Transverse colon (tissue), 4 donors: ENCODE results near the gene PDE6G. TPM values are rescaled to one million over a fixed set of nuclear protein-coding genes. Genes with fewer than 3 reads are reported as not detected.

ENCODE experiments used
- DNase-seq: peaks from one replicate; pipeline ENCODE4 v3.0.0-alpha.2; 2019
- H3K27ac ChIP-seq, 4 donors: fragments of 200-600 bp; sonication (generic); 2 replicates each; pipeline ENCODE4 v1.5.1; 2016 to 2018; ENCODE audit warnings: inconsistent platforms in 4 of 4
- H3K27me3 ChIP-seq: fragments of 200-600 bp; sonication (generic); 2 replicates; pipeline ENCODE4 v1.5.1; 2017; ENCODE audit warnings: inconsistent platforms
- H3K36me3 ChIP-seq, 4 donors: fragments of 200-600 bp; sonication (generic); 2 replicates each; pipeline ENCODE4 v1.5.1; 2017 to 2019; ENCODE audit warnings: inconsistent platforms in 4 of 4
- H3K4me1 ChIP-seq, 4 donors: fragments of 200-600 bp; sonication (generic); 2 replicates each; pipeline ENCODE4 v1.5.1; 2017 to 2020; ENCODE audit warnings: inconsistent platforms in 4 of 4
- H3K4me3 ChIP-seq, 4 donors: fragments of 200-600 bp; sonication (generic); 1 replicate in 1 of 4; 2 replicates in 3 of 4; pipeline versions ENCODE4 v1.5.1 to v1.6.1; 2017 to 2019; ENCODE audit warnings: inconsistent platforms in 4 of 4
- H3K9me3 ChIP-seq, 2 donors: fragments of 200-600 bp; sonication (generic); 2 replicates each; pipeline ENCODE4 v1.5.1; 2017 to 2019; ENCODE audit warnings: inconsistent platforms in 2 of 2
- CTCF ChIP-seq, 5 experiments: fragments of 200-600 bp in 3 of 5; fragments of 450-650 bp in 2 of 5; sonication (generic) in 3 of 5; IDR thresholded peaks; 1 replicate in 2 of 5; 2 replicates in 3 of 5; pipeline ENCODE4 v1.5.1; 2016 to 2017; ENCODE audit warnings: antibody characterized with exemption in 5 of 5, inconsistent platforms in 3 of 5, mild to moderate bottlenecking in 2 of 5, moderate library complexity in 1 of 5
- EP300 ChIP-seq: sonication (generic); formaldehyde crosslinking; IDR thresholded peaks from one replicate; pipeline ENCODE4 v1.6.1; 2017; ENCODE audit warnings: antibody characterized with exemption, low read depth
- POLR2A ChIP-seq: fragments of 450-650 bp; IDR thresholded peaks from one replicate; pipeline ENCODE4 v1.6.1; 2016; ENCODE audit warnings: antibody characterized with exemption, mild to moderate bottlenecking, moderate library complexity
- POLR2AphosphoS5 ChIP-seq, 3 donors: sonication (generic); formaldehyde crosslinking; IDR thresholded peaks; one replicate each; pipeline ENCODE4 v1.6.1; 2016; ENCODE audit warnings: antibody characterized with exemption in 3 of 3
- WGBS, 2 donors: methylation state at CpG; one replicate each; pipeline ENCODE4 v1.1.5; 2018; ENCODE audit warnings: low coverage in 1 of 2; 5-methylcytosine and 5-hydroxymethylcytosine counted together
- in situ Hi-C, 4 donors: fragments of 200-750 bp; cut with MboI; loops; one replicate each; pipeline versions ENCODE4 v1.15.0 to v1.15.1; 2017; ENCODE audit warnings: low sequenced_read_pairs in 3 of 4, low pct_ligation_motif_present in 1 of 4, low pct_unique_long_range_greater_than_20kb in 1 of 4
- intact Hi-C: fragments of 100-400 bp; cut with DNase I; formaldehyde crosslinking; loops from one replicate; pipeline ENCODE4 v1.15.1; 2023; ENCODE audit warnings: low total_unique reads
- total RNA-seq, 4 donors: library from RNA; depleted of rRNA; stranded (reverse); fragments of >200 nt; gene quantifications; one replicate each; pipeline ENCODE4 v1.1.0, GENCODE V29; 2016

PDE6G gene
- total RNA-seq, 4 donors from 2014 or later, result not detected

DNA sequence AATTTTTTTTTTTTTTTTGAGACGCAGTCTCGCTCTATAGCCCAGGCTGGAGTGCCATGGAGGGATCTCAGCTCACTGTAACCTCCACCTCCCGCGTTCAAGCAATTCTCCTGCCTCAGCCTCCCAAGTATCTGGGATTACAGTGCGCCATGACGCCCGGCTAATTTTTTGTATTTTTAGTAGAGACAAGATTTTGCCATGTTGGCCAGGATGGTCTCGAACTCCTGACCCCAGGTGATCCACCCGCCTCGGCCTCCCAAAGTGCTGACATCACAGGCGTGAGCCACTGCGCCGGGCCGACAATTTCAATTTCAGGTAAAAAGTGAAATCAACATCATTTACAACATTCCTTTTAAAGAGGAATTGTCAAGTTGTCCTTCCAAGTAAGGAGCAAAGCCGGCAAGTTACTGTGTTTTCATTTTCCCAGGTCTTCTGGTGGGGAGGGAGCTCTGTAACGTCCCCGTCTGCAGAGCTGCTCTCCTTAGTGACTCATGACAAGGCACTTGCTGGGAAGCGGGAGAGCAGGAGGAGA lies 20.3 kb downstream of the PDE6G start:
- Histone ChIP-seq H3K27ac (peak overlapping the region; percentile 89 to 96 (median 92)), H3K4me3 (peak overlapping the region; percentile 79 to 97 (median 92)), H3K36me3 (no peaks in the 10 kb centered on the region), H3K27me3 (no peaks in the 10 kb centered on the region), H3K9me3 (no peaks in the 10 kb centered on the region), H3K4me1 (peaks cover 13 to 35% (median 19%) of the 10 kb centered on the region in 4 donors)
- intact Hi-C loops, result no loop called here
- DNase-seq, result no peak
- 28 to 80% methylated on average over 1 to 18 of the region's 18 CpGs for WGBS, 2 donors
- no peak for TF ChIP-seq CTCF (IDR thresholded peaks at IDR 0.05)
- TF ChIP-seq EP300, result no peak
- no peak for TF ChIP-seq POLR2AphosphoS5 (IDR thresholded peaks at IDR 0.05)
- TF ChIP-seq POLR2A, result no peak
- in situ Hi-C loops, result no loop called here

DNA sequence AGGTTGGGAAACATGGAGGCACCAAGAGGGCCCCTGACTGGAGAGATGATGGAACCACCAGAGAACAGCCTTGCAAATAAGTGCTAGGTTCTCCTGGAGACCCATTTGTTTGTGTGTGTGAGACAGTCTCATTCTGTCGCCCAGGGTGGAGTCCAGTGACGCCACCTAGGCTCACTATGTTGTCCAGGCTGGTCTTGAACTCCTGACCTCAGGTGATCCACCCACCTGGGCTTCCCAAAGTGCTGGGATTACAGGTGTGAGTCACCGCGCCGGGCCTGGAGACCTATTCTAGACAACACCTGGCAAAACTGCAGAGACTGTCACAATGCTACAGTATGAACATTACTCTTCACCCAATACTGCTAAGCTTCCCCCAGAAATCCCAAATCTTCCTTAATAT lies 20.9 kb downstream of the PDE6G start:
- H3K27me3 ChIP-seq, result no peaks in the 10 kb centered on the region
- H3K27ac ChIP-seq, result peak overlapping the region in 2 of 4 donors; percentile 91 to 96
- intact Hi-C loops, result no loop called here
- H3K9me3 ChIP-seq, result no peaks in the 10 kb centered on the region
- in situ Hi-C loops, result no loop called here
- WGBS, 2 donors, result 82% methylated on average over 5 of the region's 5 CpGs; no CpG with 5 or more reads in 1 of the 2 donors
- H3K4me1 ChIP-seq, result peaks cover 13 to 35% (median 19%) of the 10 kb centered on the region in 4 donors
- H3K4me3 ChIP-seq, result peak overlapping the region in 1 of 4 donors; percentile 79
- no peaks in the 10 kb centered on the region for H3K36me3 ChIP-seq
- TF ChIP-seq POLR2A (no peak), EP300 (no peak), POLR2AphosphoS5 (IDR thresholded peaks at IDR 0.05) (no peak), CTCF (IDR thresholded peaks at IDR 0.05) (no peak)
- peak; percentile 50 for DNase-seq

DNA sequence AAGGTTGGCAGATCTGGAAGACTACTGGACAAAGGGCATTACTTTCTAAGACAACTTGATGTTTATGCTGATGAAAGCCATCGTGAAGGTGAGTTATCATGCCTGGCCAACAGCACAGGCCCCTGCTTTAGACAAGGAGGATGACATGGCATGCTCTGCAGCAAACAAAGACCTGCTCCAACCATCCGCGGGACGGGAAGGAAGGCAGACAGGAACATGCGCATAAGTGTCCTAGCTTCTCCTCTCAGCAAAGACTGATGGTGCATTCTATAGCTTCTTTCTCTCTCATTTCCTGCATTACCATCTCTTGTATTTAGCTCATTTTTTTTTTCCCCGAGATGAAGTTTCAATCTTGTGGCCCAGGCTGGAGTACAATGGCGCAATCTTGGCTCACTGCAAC lies 24.9 kb downstream of the PDE6G start:
- in situ Hi-C loops, result no loop called here
- Histone ChIP-seq H3K27ac (no peak overlapping the region), H3K4me1 (peaks cover 13 to 28% (median 17%) of the 10 kb centered on the region in 4 donors), H3K4me3 (no peak overlapping the region), H3K27me3 (no peaks in the 10 kb centered on the region), H3K9me3 (no peaks in the 10 kb centered on the region), H3K36me3 (peaks cover 0 to 36% (median 14%) of the 10 kb centered on the region in 4 donors)
- no peak for DNase-seq
- TF ChIP-seq CTCF (IDR thresholded peaks at IDR 0.05), result no peak
- TF ChIP-seq POLR2A, result no peak
- no peak for TF ChIP-seq EP300
- TF ChIP-seq POLR2AphosphoS5 (IDR thresholded peaks at IDR 0.05), result no peak
- intact Hi-C loops, result no loop called here
- WGBS, 2 donors, result 83 to 90% methylated on average over 3 to 7 of the region's 7 CpGs

DNA sequence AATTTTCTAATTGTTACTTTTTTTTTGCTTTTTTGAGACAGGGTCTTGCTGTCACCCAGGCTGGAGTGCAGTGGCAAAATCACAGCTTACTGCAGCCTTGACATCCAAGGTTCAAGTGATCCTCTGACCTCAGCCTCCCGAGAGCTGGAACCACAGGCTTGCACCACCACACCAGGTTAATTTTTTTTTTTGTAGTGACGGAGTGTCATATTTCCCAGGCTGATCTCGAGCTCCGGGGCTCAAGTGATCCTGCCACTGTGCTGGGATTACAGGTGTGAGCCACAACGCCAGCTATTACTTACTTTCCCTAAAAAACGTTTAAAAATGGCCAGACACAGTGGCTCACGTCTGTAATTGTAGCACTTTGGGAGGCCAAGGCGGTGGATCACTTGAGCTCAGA lies 26.1 kb downstream of the PDE6G start:
- TF ChIP-seq EP300 (no peak), CTCF (IDR thresholded peaks at IDR 0.05) (no peak), POLR2A (no peak), POLR2AphosphoS5 (IDR thresholded peaks at IDR 0.05) (no peak)
- H3K4me1 ChIP-seq, result peaks cover 4 to 20% (median 8%) of the 10 kb centered on the region in 4 donors
- H3K4me3 ChIP-seq, result no peak overlapping the region
- H3K9me3 ChIP-seq, result no peaks in the 10 kb centered on the region
- H3K27ac ChIP-seq, result no peak overlapping the region
- 74 to 88% methylated on average over 6 to 8 of the region's 8 CpGs for WGBS, 2 donors
- no peak for DNase-seq
- intact Hi-C loops, result no loop called here
- peaks cover 0 to 48% (median 17%) of the 10 kb centered on the region in 4 donors for H3K36me3 ChIP-seq
- H3K27me3 ChIP-seq, result no peaks in the 10 kb centered on the region
- in situ Hi-C loops, result no loop called here
